Fibroblast of the aortic adventitia (primary cell): ENCODE measurements around the gene PHF3. TPM values are rescaled to one million over a fixed set of nuclear protein-coding genes. Genes with fewer than 3 reads are reported as not detected.
"Not testable (repeated sequence)": the region's sequence is repeated elsewhere in the genome, so short reads cannot be mapped to it uniquely, and the experiment has no call there.

ENCODE experiments used
- DNase-seq: peaks from one replicate; pipeline ENCODE4 v3.0.0-alpha.2; 2010; ENCODE audit warnings: low read depth
- H3K4me3 ChIP-seq: 2 replicates; pipeline ENCODE4 v1.5.1; 2011; ENCODE audit warnings: low read depth, mild to moderate bottlenecking, control low read depth, low read length, moderate library complexity
- total RNA-seq: library from RNA; depleted of rRNA; stranded (reverse); fragments of >200 nt; gene quantifications from 2 replicates; pipeline ENCODE4 v1.2.3, GENCODE V29; 2012; ENCODE audit warnings: low replicate concordance
- TF ChIP-seq, protein P1 (sequence below): IDR thresholded peaks from 2 replicates; pipeline ENCODE4 v1.5.1; 2011; ENCODE audit warnings: mild to moderate bottlenecking, low read length, control low read depth, inconsistent platforms; ENCODE audit not compliant: insufficient read depth

The PHF3 gene
- total RNA-seq, 1 donor, result 78.5 TPM

DNA sequence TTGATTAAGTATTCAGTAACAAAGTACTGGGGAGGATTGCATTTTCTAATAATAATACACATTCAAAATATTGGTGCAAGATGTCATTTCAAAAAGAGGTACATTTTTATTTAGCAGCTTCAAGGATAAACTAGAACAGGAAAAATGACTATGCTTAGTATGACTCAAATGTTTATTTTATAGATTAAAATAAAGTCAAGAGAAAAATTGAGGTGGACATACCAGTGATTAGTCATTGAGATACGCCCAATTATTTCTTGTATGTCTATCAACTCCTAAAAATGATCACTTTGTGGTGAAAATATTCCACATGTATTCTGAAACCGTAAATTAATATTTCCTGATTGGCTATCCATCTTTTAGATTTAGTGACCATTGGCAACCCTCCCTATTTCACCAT is 96.7 kb downstream of the PHF3 start:
- DNase-seq, result peak; percentile 25
- no peak overlapping the region for H3K4me3 ChIP-seq
- TF ChIP-seq, protein P1, sequence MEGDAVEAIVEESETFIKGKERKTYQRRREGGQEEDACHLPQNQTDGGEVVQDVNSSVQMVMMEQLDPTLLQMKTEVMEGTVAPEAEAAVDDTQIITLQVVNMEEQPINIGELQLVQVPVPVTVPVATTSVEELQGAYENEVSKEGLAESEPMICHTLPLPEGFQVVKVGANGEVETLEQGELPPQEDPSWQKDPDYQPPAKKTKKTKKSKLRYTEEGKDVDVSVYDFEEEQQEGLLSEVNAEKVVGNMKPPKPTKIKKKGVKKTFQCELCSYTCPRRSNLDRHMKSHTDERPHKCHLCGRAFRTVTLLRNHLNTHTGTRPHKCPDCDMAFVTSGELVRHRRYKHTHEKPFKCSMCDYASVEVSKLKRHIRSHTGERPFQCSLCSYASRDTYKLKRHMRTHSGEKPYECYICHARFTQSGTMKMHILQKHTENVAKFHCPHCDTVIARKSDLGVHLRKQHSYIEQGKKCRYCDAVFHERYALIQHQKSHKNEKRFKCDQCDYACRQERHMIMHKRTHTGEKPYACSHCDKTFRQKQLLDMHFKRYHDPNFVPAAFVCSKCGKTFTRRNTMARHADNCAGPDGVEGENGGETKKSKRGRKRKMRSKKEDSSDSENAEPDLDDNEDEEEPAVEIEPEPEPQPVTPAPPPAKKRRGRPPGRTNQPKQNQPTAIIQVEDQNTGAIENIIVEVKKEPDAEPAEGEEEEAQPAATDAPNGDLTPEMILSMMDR, result no peak

DNA sequence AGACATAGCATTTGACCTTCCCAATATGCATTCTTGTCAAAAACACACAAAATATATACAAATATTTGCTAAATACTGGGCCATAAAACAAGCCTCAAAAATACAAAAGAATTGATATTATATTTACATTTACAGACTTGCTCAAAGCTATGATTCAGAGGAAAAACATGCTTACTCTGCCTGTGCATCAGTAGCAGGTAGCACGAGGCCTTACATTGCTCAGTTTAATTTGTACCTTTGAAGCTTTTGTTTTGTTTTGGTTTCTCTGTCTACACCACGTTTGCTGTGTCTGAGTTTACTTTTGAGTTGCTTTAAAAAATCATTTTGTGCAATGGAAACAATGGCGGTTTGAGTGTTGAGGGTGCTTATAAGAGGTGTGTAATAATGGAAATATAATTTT is 99.3 kb downstream of the PHF3 start:
- DNase-seq, result no peak
- TF ChIP-seq, protein P1, result no peak
- no peak overlapping the region for H3K4me3 ChIP-seq

DNA sequence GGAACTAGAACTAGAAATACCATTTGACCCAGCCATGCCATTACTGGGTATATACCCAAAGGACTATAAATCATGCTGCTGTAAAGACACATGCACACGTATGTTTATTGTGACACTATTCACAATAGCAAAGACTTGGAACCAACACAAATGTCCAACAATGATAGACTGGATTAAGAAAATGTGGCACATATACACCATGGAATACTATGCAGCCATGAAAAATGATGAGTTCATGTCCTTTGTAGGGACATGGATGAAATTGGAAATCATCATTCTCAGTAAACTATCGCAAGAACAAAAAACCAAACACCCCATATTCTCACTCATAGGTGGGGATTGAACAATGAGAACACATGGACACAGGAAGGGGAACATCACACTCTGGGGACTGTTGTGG is 102.6 kb downstream of the PHF3 start:
- H3K4me3 ChIP-seq, DNase-seq: not testable (repeated sequence)

DNA sequence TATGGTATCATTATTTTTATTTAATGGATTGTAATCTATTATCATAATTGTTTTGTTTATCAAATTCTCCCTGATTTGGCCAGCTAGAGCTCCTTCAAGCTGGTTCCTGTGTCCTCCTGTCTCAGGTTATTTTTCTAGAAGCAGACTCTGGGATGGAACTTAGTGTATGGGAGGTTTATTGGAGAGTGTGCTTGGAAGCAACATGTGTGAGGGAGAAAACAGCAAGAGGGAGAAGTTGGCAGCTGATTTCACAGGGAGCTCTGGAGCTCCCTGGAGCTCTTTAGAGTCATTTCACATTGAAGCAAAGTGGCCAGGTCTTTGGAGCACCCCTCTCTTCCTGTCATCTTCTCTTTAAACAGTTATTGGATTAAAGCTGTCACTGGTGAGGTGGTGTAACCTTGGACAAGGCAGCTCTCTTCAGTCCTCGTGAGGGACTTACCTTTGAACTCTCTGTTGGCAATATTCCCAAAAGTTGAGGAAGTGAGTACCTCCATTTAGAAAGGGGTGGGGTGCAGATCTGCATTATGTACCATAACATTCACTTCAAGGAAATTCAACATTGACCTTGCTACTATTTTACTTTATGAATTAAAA is 103.6 kb downstream of the PHF3 start:
- no peak overlapping the region for H3K4me3 ChIP-seq
- DNase-seq, result no peak
- TF ChIP-seq, protein P1, result no peak

DNA sequence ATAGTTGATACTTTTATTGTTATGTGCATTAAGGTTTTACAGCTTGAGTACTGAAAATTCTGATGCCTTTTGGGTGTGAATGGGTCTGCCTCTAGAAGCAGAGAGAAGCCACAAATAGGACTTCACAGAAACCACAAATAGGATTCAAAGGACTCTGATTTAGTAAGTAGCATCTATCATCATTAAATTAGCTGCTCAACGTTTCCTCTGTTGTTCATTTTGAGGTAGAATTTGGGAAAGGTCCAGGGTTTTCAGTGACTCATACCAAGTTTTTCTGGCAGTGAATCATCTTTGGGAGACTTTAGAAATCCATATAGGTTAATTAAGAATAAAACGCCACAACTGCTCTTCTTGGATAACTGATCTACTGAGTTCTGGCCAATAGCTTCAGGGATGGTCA is 105.1 kb downstream of the PHF3 start:
- H3K4me3 ChIP-seq, result no peak overlapping the region
- TF ChIP-seq, protein P1, result no peak
- peak; percentile 83 for DNase-seq

DNA sequence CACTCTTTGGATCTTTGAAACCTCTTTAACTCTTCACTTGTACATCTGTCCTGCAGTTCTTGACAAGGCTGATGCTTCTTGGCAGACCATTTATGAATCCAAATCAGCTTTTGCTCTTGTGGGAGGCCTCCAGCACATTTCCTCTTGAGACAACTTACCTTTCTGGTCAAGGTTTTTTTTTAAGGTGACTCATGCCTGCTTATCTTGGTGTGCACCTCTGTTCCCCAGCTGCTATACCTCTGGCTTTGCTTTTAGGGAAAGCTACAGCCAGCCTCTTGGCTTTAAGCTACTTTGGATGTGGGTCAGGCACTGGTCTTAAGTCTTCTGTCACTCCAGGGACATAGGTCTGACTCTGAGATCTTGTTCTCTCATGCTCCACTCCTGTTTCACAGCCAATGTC is 106.5 kb downstream of the PHF3 start:
- no peak for DNase-seq
- TF ChIP-seq, protein P1, result no peak
- H3K4me3 ChIP-seq, result no peak overlapping the region

DNA sequence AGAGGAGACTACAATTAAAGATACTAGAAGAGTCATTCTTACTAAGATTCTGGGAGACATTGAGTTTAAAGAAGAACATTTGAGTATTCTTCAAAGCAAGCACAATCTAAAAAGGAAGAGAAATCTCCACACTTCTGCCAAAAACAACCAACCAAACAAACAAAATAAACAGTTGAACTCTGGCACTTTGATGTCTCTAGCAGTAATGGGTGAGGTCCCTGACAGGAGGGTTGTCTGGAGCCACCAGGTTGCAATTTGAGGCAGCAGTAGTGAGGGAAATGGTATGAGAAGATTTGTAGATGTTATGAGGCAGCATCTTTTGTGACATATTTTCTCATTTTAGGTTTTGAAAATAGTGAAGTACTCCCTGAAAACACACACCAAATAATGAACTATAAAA is 108.1 kb downstream of the PHF3 start:
- DNase-seq, result no peak
- TF ChIP-seq, protein P1, result no peak
- no peak overlapping the region for H3K4me3 ChIP-seq
